ENCODE data around the gene HMGCLL1.

Gene HMGCLL1

DNA sequence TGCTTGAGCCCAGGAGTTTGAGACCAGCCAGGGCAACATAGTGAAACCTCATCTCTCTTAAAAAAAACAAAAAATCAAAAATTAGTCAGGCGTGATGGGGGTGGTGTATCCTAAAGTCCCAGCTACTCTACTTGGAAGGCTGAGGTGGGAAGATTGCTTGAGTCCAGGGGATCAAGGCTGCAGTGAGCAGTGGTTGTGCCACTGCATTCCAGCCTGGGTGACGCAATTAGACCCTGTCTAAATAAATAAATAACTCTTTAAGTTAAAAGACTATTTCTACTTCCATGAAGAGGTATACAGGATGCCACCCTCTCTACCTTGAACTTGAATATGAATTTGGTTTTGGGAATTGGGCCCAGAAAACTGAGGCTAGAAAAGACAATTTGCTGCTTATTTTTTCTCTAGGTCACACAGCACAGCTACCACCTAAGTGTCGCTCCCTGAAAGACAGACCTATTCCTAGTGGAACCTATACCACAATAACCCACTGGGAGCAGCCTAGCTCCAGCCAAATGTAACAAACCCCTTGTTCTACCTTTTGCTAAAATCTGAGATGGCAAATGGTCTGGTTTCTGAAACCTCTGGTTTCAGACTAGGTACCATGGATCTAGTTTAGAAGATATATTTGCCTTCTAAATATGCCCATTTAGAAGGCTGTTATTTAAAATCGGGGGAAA, 35.2 kb downstream of the HMGCLL1 start:
- H2AFZ ChIP-seq (ENCODE audit: low read length), result no peak overlapping the region
- H3K79me2 ChIP-seq (ENCODE audit: insufficient read depth, low read length), result no peaks in the 10 kb centered on the region
- no peaks in the 10 kb centered on the region for H3K4me1 ChIP-seq (ENCODE audit: insufficient read depth, low read length, poor library complexity, severe bottlenecking)
- H3F3A ChIP-seq (ENCODE audit: low read depth), result no peaks in the 10 kb centered on the region
- no peak overlapping the region for H3K4me2 ChIP-seq (ENCODE audit: low read depth, low read length, poor library complexity, severe bottlenecking)
- H4K20me1 ChIP-seq (ENCODE audit: insufficient read depth, low read length, poor library complexity, severe bottlenecking), result no peaks in the 10 kb centered on the region
- H3K4me3 ChIP-seq (ENCODE audit: low read length, poor library complexity, severe bottlenecking), result no peak overlapping the region
- no peaks in the 10 kb centered on the region for H3K9me2 ChIP-seq (replicated peaks; ENCODE audit: low read depth, low read length)
- no peaks in the 10 kb centered on the region for H3K27me3 ChIP-seq (ENCODE audit: insufficient read depth, low read length, poor library complexity, severe bottlenecking)
- H3K36me3 ChIP-seq (ENCODE audit: insufficient read depth, low read length), result no peaks in the 10 kb centered on the region
- TF ChIP-seq, protein P1, sequence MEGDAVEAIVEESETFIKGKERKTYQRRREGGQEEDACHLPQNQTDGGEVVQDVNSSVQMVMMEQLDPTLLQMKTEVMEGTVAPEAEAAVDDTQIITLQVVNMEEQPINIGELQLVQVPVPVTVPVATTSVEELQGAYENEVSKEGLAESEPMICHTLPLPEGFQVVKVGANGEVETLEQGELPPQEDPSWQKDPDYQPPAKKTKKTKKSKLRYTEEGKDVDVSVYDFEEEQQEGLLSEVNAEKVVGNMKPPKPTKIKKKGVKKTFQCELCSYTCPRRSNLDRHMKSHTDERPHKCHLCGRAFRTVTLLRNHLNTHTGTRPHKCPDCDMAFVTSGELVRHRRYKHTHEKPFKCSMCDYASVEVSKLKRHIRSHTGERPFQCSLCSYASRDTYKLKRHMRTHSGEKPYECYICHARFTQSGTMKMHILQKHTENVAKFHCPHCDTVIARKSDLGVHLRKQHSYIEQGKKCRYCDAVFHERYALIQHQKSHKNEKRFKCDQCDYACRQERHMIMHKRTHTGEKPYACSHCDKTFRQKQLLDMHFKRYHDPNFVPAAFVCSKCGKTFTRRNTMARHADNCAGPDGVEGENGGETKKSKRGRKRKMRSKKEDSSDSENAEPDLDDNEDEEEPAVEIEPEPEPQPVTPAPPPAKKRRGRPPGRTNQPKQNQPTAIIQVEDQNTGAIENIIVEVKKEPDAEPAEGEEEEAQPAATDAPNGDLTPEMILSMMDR (conservative IDR thresholded peaks at IDR 0.05; ENCODE audit: low read length), result no peak
- TF ChIP-seq EZH2phosphoT487 (IDR thresholded peaks at IDR 0.05; ENCODE audit: borderline replicate concordance), result no peak
- H3K9ac ChIP-seq (ENCODE audit: low read depth, low read length, poor library complexity, severe bottlenecking), result no peak overlapping the region
- H3K9me3 ChIP-seq (ENCODE audit: insufficient read depth, low read depth, low read length), result no peaks in the 10 kb centered on the region

DNA sequence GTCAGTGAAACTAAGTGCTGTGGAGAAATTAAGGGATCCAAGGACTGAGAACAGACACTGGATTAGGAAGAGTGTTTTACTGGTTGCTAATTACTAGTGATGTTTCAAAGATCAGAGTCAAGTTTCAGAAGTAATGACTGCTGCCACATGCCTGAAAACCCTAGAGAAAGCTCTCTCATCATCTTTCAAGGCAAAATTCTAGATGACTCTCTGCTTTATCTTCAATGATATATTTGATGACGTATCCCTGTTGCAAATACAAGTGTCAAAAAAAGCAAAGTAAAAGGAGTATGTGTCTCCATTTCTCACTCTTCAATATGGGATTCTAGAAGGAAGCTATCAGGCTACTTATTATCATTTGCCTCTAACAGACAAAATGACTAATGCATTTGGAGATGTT, 38.0 kb downstream of the HMGCLL1 start:
- no peaks in the 10 kb centered on the region for H3K27me3 ChIP-seq (ENCODE audit: insufficient read depth, low read length, poor library complexity, severe bottlenecking)
- no peak overlapping the region for H2AFZ ChIP-seq (ENCODE audit: low read length)
- H3K9ac ChIP-seq (ENCODE audit: low read depth, low read length, poor library complexity, severe bottlenecking), result no peak overlapping the region
- no peaks in the 10 kb centered on the region for H3K9me3 ChIP-seq (ENCODE audit: insufficient read depth, low read depth, low read length)
- H3F3A ChIP-seq (ENCODE audit: low read depth), result no peaks in the 10 kb centered on the region
- TF ChIP-seq, protein P1 (conservative IDR thresholded peaks at IDR 0.05; ENCODE audit: low read length), result no peak
- TF ChIP-seq EZH2phosphoT487 (IDR thresholded peaks at IDR 0.05; ENCODE audit: borderline replicate concordance), result no peak
- H3K4me3 ChIP-seq (ENCODE audit: low read length, poor library complexity, severe bottlenecking), result no peak overlapping the region
- no peaks in the 10 kb centered on the region for H3K36me3 ChIP-seq (ENCODE audit: insufficient read depth, low read length)
- H3K9me2 ChIP-seq (replicated peaks; ENCODE audit: low read depth, low read length), result no peaks in the 10 kb centered on the region
- H3K79me2 ChIP-seq (ENCODE audit: insufficient read depth, low read length), result no peaks in the 10 kb centered on the region
- no peaks in the 10 kb centered on the region for H3K4me1 ChIP-seq (ENCODE audit: insufficient read depth, low read length, poor library complexity, severe bottlenecking)
- H4K20me1 ChIP-seq (ENCODE audit: insufficient read depth, low read length, poor library complexity, severe bottlenecking), result no peaks in the 10 kb centered on the region
- no peak overlapping the region for H3K4me2 ChIP-seq (ENCODE audit: low read depth, low read length, poor library complexity, severe bottlenecking)

- Histone ChIP-seq H4K20me1 (ENCODE audit: insufficient read depth, low read length, poor library complexity, severe bottlenecking) (no peaks in the 10 kb centered on the region), H3K27me3 (ENCODE audit: insufficient read depth, low read length, poor library complexity, severe bottlenecking) (no peaks in the 10 kb centered on the region), H3K4me1 (ENCODE audit: insufficient read depth, low read length, poor library complexity, severe bottlenecking) (no peaks in the 10 kb centered on the region), H3K4me3 (ENCODE audit: low read length, poor library complexity, severe bottlenecking) (no peak overlapping the region), H3K4me2 (ENCODE audit: low read depth, low read length, poor library complexity, severe bottlenecking) (no peak overlapping the region), H2AFZ (ENCODE audit: low read length) (no peak overlapping the region), H3K79me2 (ENCODE audit: insufficient read depth, low read length) (no peaks in the 10 kb centered on the region), H3K9me3 (ENCODE audit: insufficient read depth, low read depth, low read length) (no peaks in the 10 kb centered on the region), H3K9ac (ENCODE audit: low read depth, low read length, poor library complexity, severe bottlenecking) (no peak overlapping the region), H3K9me2 (replicated peaks; ENCODE audit: low read depth, low read length) (no peaks in the 10 kb centered on the region), H3F3A (ENCODE audit: low read depth) (no peaks in the 10 kb centered on the region), H3K36me3 (ENCODE audit: insufficient read depth, low read length) (no peaks in the 10 kb centered on the region)
- TF ChIP-seq, protein P1 (conservative IDR thresholded peaks at IDR 0.05; ENCODE audit: low read length), result no peak
- TF ChIP-seq EZH2phosphoT487 (IDR thresholded peaks at IDR 0.05; ENCODE audit: borderline replicate concordance), result no peak
These were observed 42.5 kb downstream of the HMGCLL1 start for GRCh38 chr6:55536391-55536956.

Data from Loucy (cell line).